ENCODE data around the gene CLDN6. TPM values are rescaled to one million over a fixed set of nuclear protein-coding genes. Genes with fewer than 3 reads are reported as not detected.

CLDN6 gene
- total RNA-seq, 1 donor from 2014 or later, result 563 TPM

- Mint-ChIP-seq H3K9me3 (ENCODE audit: low read depth) (no peaks in the 10 kb centered on the region), H3K4me1 (ENCODE audit: low read depth) (peaks cover 16% of the 10 kb centered on the region), H3K36me3 (ENCODE audit: insufficient read depth) (peaks cover 8% of the 10 kb centered on the region), H3K27me3 (peaks cover 7% of the 10 kb centered on the region), H3K4me3 (ENCODE audit: low read depth) (no peak overlapping the region), H3K27ac (no peak overlapping the region)
- no peak for DNase-seq (ENCODE audit: low spot score, unreplicated experiment)
- no peak for TF ChIP-seq CTCF (IDR thresholded peaks at IDR 0.05; ENCODE audit: unreplicated experiment)
Measured at GRCh38 chr16:3027489-3027795, 9.5 kb upstream of the CLDN6 start.

GRCh38 chr16:3026609-3027488 lies 8.9 kb upstream of the CLDN6 start:
- Mint-ChIP-seq H3K4me3 (ENCODE audit: low read depth) (no peak overlapping the region), H3K9me3 (ENCODE audit: low read depth) (no peaks in the 10 kb centered on the region), H3K27me3 (peaks cover 5% of the 10 kb centered on the region), H3K27ac (no peak overlapping the region), H3K36me3 (ENCODE audit: insufficient read depth) (peaks cover 8% of the 10 kb centered on the region), H3K4me1 (ENCODE audit: low read depth) (peaks cover 22% of the 10 kb centered on the region)
- DNase-seq (ENCODE audit: low spot score, unreplicated experiment), result no peak
- TF ChIP-seq CTCF (IDR thresholded peaks at IDR 0.05; ENCODE audit: unreplicated experiment), result no peak

- no peak for DNase-seq (ENCODE audit: low spot score, unreplicated experiment)
- Mint-ChIP-seq H3K4me3 (ENCODE audit: low read depth) (no peak overlapping the region), H3K9me3 (ENCODE audit: low read depth) (no peaks in the 10 kb centered on the region), H3K4me1 (ENCODE audit: low read depth) (peaks cover 25% of the 10 kb centered on the region), H3K36me3 (ENCODE audit: insufficient read depth) (peaks cover 8% of the 10 kb centered on the region), H3K27me3 (peaks cover 5% of the 10 kb centered on the region), H3K27ac (peak overlapping the region; percentile 10)
- no peak for TF ChIP-seq CTCF (IDR thresholded peaks at IDR 0.05; ENCODE audit: unreplicated experiment)
Measured at GRCh38 chr16:3026003-3026378, 8.0 kb upstream of the CLDN6 start.

GRCh38 chr16:3025032-3026002 lies 7.3 kb upstream of the CLDN6 start:
- Mint-ChIP-seq H3K27ac (no peak overlapping the region), H3K36me3 (ENCODE audit: insufficient read depth) (peaks cover 8% of the 10 kb centered on the region), H3K27me3 (peaks cover 5% of the 10 kb centered on the region), H3K9me3 (ENCODE audit: low read depth) (no peaks in the 10 kb centered on the region), H3K4me1 (ENCODE audit: low read depth) (peaks cover 25% of the 10 kb centered on the region), H3K4me3 (ENCODE audit: low read depth) (peak overlapping the region; percentile 26)
- TF ChIP-seq CTCF (IDR thresholded peaks at IDR 0.05; ENCODE audit: unreplicated experiment), result no peak
- DNase-seq (ENCODE audit: low spot score, unreplicated experiment), result no peak
